ENCODE measurements around the gene MIA2. TPM values are rescaled to one million over a fixed set of nuclear protein-coding genes. Genes with fewer than 3 reads are reported as not detected.
"Not testable (repeated sequence)": the region's sequence is repeated elsewhere in the genome, so short reads cannot be mapped to it uniquely, and the experiment has no call there.

MIA2 gene
- total and polyA plus RNA-seq, 3 donors from 2014 or later = 25.2 to 40.8 (median 32.3) TPM

GRCh38 chr14:39230416-39231035, 3.2 kb upstream of the MIA2 start:
- Histone ChIP-seq H3K27ac (no peak overlapping the region), H3K4me3 (no peak overlapping the region), H3K36me3 (ENCODE audit: low read depth, missing control alignments) (no peaks in the 10 kb centered on the region), H3K27me3 (no peaks in the 10 kb centered on the region), H3K9me3 (no peaks in the 10 kb centered on the region), H3K4me1 (no peaks in the 10 kb centered on the region)
- TF ChIP-seq POLR2A (IDR thresholded peaks at IDR 0.05) = no peak
- TF ChIP-seq, protein P1, sequence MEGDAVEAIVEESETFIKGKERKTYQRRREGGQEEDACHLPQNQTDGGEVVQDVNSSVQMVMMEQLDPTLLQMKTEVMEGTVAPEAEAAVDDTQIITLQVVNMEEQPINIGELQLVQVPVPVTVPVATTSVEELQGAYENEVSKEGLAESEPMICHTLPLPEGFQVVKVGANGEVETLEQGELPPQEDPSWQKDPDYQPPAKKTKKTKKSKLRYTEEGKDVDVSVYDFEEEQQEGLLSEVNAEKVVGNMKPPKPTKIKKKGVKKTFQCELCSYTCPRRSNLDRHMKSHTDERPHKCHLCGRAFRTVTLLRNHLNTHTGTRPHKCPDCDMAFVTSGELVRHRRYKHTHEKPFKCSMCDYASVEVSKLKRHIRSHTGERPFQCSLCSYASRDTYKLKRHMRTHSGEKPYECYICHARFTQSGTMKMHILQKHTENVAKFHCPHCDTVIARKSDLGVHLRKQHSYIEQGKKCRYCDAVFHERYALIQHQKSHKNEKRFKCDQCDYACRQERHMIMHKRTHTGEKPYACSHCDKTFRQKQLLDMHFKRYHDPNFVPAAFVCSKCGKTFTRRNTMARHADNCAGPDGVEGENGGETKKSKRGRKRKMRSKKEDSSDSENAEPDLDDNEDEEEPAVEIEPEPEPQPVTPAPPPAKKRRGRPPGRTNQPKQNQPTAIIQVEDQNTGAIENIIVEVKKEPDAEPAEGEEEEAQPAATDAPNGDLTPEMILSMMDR (IDR thresholded peaks at IDR 0.05) = no peak
- DNase-seq = no peak
- WGBS, 2 donors = 83 to 87% methylated on average over 5 of the region's 5 CpGs
- intact Hi-C loops (cut with DNase I; ENCODE audit: low total_unique reads) = no loop called here

DNA sequence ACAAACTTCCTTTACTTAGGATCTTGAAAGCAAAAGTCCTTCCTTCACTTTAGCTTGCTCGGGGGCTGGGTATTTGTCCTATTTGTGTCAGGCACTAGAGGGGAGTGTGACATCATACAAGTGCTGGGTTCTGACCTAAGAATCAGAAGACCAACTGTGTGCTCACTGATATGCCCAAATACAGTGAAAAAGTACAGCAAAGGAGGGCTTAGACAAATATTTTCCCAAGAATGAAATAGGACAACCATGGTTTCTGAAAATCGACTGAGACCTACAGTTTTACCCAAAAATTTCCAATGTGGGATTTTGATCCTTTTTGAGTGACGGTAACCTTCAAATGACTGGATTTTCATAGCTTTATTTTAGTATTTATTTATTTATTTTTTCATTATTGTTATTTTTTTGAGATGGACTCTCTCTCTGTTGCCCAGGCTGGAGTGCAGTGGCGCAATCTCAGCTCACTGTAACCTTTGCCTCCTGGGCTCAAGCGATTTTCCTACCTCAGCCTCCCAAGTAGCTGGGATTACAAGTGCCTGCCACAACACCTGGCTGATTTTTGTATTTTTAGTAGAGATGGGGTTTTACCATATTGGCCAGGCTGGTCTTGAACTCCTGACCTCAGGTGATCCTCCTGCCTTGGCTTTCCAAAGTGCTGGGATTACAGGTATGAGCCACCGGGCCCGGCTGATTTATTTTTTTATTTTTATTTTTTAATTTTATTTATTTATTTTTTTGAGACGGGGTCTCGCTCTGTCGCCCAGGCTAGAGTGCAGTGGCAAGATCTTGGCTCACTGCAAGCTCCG, 1.8 kb upstream of the MIA2 start:
- H3K36me3 ChIP-seq (ENCODE audit: low read depth, missing control alignments); H3K4me3 ChIP-seq; intact Hi-C loops (cut with DNase I; ENCODE audit: low total_unique reads); DNase-seq; H3K4me1 ChIP-seq; H3K27me3 ChIP-seq; H3K9me3 ChIP-seq; H3K27ac ChIP-seq: not testable (repeated sequence)
- 85 to 91% methylated on average over 11 of the region's 11 CpGs for WGBS, 2 donors

- Histone ChIP-seq H3K27me3 (no peaks in the 10 kb centered on the region), H3K4me1 (no peaks in the 10 kb centered on the region), H3K27ac (no peak overlapping the region), H3K4me3 (no peak overlapping the region), H3K36me3 (ENCODE audit: low read depth, missing control alignments) (no peaks in the 10 kb centered on the region), H3K9me3 (no peaks in the 10 kb centered on the region)
- intact Hi-C loops (cut with DNase I; ENCODE audit: low total_unique reads) = no loop called here
- WGBS, 2 donors = 83 to 89% methylated on average over 12 of the region's 12 CpGs
- DNase-seq = no peak
- no peak for TF ChIP-seq POLR2A (IDR thresholded peaks at IDR 0.05)
- TF ChIP-seq, protein P1 (IDR thresholded peaks at IDR 0.05) = no peak
Observed at GRCh38 chr14:39232554-39233415, 930 bp upstream of the MIA2 start.

- H3K4me3 ChIP-seq; DNase-seq; intact Hi-C loops (cut with DNase I; ENCODE audit: low total_unique reads); H3K9me3 ChIP-seq; H3K4me1 ChIP-seq; H3K27me3 ChIP-seq; H3K36me3 ChIP-seq (ENCODE audit: low read depth, missing control alignments); H3K27ac ChIP-seq: not testable (repeated sequence)
- WGBS, 2 donors = 96 to 99% methylated on average over 5 of the region's 5 CpGs
Observed at GRCh38 chr14:39234986-39235385, 1.3 kb downstream of the MIA2 start.

DNA sequence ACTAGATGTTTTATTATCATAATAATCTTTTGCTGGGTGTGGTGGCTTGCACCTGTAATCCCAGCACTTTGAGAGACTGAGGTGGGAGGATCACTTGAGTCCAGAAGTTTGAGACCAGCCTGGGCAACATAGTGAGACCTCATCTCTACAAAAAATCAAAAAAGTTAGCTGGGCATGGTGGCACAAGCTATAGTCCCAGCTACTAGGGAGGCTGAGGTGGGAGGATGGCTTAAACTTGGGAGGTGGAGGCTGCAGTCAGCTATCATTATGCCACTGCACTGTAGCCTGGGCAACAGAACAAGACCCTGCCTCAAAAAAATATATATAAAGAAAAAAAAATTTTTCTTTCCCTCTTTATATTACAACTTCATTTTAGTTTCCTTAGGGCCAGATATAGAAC, 1.8 kb downstream of the MIA2 start:
- DNase-seq; H3K36me3 ChIP-seq (ENCODE audit: low read depth, missing control alignments); H3K27me3 ChIP-seq; intact Hi-C loops (cut with DNase I; ENCODE audit: low total_unique reads); H3K4me3 ChIP-seq; H3K9me3 ChIP-seq; H3K27ac ChIP-seq; H3K4me1 ChIP-seq: not testable (repeated sequence)

DNA sequence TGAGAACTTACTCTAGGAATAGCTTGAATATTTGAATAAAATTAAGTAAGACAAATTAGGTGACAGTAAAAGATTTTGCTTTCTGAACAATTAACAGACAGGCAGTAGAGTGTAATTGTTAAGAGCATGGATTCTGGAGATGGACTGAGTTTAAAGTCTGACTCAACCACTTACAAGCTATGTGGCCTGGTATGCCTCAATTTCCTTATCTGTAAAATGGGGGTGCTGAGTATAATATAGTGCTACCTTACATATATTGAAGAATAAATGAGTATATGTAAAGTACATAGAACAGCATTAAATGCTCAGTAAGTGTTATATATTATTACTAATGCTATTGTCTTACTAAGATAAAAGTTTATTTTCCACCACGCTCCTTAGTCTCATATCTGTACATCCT, 7.1 kb downstream of the MIA2 start:
- Histone ChIP-seq H3K27ac (no peak overlapping the region), H3K4me3 (no peak overlapping the region), H3K4me1 (no peaks in the 10 kb centered on the region), H3K27me3 (no peaks in the 10 kb centered on the region), H3K9me3 (no peaks in the 10 kb centered on the region), H3K36me3 (ENCODE audit: low read depth, missing control alignments) (no peaks in the 10 kb centered on the region)
- DNase-seq = no peak
- intact Hi-C loops (cut with DNase I; ENCODE audit: low total_unique reads) = no loop called here
- no peak for TF ChIP-seq POLR2A (IDR thresholded peaks at IDR 0.05)
- TF ChIP-seq, protein P1 (IDR thresholded peaks at IDR 0.05) = no peak
- 92% methylated on average over 1 of the region's 1 CpG for WGBS, 2 donors
